ENCODE measurements around the gene TMEM209.

GRCh38 chr7:130143986-130144311 lies 61.3 kb downstream of the TMEM209 start:
- TF ChIP-seq CTCF (conservative IDR thresholded peaks at IDR 0.05; ENCODE audit: low read depth, low read length) (no peak), EZH2 (IDR thresholded peaks at IDR 0.05; ENCODE audit: borderline replicate concordance, low read depth, low read length, poor library complexity, severe bottlenecking) (no peak)
